GM18520 (cell line): ENCODE data around the gene NNMT.

Experiments
- ATAC-seq: cut with Tn5 transposase; IDR thresholded peaks from one replicate; pipeline ENCODE4 v1.9.1; 2021; ENCODE audit not compliant: unreplicated experiment

The NNMT gene

GRCh38 chr11:114282488-114282887 is 13.7 kb upstream of the NNMT start:
- ATAC-seq: no peak

DNA sequence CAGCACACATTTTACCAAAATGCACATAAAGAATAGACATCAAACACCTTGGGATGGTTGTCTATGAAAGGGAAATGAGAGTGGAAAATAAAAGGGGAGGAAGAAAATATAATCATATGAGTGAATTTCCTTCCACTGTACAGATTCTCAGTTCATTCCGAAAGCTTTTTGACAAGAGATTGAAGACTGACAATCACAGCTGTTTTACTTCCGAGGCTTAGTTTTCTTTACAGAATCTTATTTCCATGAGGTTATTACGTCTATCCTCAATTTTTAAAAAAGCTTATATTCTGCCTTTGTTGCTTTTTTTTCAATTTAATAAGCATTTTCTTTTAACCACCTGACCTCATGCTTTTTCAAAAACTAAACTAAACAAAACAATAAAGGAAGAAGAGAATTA is 12.8 kb upstream of the NNMT start:
- ATAC-seq: no peak

GRCh38 chr11:114284021-114284420 is 12.2 kb upstream of the NNMT start:
- no peak for ATAC-seq

- ATAC-seq: no peak
Observed at GRCh38 chr11:114284914-114285313, 11.3 kb upstream of the NNMT start.

DNA sequence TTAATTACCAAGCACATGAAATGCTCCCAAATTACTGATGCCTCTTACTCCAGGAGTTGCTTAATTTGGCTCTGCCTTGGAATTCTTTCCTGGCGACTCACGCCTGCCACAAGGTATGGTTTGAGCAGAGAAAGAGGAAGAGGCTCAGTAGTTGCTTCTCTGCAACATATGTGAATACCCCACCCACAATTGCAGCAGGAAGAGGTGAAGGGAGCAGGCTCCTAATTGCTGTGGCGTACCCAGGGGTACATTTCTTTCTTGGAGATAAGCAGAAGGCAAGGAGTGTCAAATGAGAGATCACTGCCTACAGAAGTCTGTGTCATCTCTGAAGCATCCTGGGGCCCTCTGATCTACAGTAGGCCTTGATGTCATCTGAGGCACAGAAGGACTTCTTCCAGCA is 10.6 kb upstream of the NNMT start:
- ATAC-seq: no peak

GRCh38 chr11:114286229-114286628 is 10.0 kb upstream of the NNMT start:
- no peak for ATAC-seq

DNA sequence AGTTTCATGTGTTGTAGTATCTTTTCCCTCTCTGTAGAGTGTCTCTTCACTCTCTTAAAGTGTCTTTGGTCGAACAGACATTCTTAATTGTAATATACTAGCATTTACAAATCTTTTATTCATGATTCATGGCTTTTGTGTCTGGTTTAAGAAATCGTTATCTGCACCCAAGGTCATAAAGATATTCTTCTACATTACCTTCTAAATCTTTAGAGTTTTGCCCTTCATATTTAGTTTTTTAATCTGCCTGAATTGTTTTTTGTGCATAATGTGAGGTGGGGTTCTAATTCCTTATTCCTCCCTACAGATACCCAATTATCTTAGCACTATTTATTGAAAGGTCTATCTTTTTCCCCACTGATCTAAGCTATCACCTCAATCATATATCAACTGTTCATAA is 9.0 kb upstream of the NNMT start:
- no peak for ATAC-seq

DNA sequence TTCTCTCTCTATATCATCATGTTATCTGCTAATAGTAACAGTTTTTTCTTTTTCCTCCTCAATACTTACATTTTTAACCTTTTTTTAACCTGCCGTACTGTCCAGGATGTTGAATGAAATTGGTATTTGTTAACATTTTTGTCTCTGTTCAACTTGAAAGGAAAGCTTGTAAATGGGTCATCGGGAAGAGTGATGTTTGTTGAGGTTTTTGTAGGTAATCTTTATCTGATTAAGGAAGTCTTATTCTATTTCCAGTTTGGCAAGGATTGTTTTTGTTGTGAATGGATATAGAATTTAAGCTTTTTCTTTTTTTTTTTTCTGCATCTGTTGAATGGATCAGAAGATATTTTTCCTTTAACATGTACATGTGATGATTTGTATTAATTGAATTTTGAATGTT is 8.1 kb upstream of the NNMT start:
- ATAC-seq: no peak

DNA sequence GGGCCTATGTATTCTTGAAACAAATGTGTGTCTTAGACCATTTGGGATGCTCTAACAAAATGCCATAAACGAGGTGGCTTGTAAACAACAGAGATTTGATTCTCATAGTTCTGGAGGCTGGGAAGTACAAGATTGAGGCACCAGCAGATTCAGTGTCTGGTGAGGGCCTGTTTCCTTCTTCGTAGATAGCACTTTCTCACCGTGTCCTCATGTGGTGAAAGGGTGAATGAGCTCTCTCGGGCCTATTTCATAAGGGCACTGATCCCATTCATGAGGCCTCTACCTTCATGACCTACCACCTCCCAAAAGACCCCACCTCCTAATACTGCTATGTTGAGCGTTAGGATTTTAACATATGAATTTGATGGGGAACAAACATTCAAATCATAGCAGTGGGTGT is 6.4 kb upstream of the NNMT start:
- no peak for ATAC-seq

DNA sequence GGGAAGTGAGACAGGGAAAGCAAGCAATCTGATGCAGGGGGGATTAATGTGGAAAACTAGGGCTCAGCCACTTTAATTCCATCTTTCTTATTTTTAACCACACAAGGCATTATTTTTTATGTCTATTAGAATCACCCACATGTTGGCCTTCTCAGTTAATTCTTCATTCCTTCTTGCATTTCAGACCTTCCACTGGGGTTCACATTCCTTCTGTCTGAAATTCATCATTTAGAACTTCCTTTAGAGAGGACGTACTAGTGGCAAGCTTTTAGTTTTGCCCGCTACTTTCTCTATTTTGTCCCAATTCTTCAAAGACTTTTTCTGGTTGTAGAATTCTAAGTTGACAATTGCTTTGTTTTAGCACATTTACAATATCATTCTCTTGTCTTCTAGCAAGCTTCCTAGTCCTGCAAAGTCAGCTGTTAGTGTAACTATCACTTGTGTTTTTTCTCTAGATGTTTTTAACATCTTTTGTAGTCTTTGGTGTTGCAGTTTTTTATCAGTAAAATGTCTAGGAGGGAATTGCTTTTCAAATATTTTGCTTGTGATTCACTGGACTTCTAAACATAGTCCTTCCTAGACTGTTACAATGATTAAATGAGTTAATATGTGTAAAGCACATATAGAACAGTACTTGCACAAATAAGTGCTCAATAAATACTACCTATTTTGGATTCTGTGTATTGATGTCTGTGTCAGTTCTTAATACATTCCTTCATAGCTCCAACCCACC is 5.5 kb upstream of the NNMT start:
- ATAC-seq: no peak

DNA sequence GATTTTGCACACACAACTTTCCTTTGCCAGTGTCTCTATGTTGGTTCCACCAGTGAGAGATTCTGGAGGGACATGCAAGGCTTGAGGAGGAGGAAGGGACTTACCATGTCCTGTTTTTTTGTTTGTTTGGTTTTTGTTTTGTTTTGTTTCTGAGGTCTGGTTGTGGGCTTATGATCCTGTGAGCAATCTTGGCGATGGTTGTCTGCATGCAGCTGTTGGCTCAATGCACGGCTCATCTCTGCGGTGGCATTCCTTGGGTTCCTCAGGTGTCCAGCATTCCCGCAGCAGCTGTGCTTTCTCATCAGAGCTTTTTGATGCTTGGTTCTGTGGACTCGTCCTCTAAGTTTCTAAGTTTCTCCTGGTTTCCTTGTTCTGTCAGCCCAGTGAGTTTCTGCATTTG is 4.8 kb upstream of the NNMT start:
- no peak for ATAC-seq

GRCh38 chr11:114291842-114292680 is 4.1 kb upstream of the NNMT start:
- ATAC-seq: no peak

- ATAC-seq: no peak
Observed at GRCh38 chr11:114293201-114293711, 2.9 kb upstream of the NNMT start.

GRCh38 chr11:114296605-114297372 is 590 bp downstream of the NNMT start:
- ATAC-seq: no peak

GRCh38 chr11:114297806-114298709 is 1.9 kb downstream of the NNMT start:
- no peak for ATAC-seq

- ATAC-seq: no peak
Observed at GRCh38 chr11:114298710-114299109, 2.5 kb downstream of the NNMT start.

GRCh38 chr11:114301088-114301487 is 4.9 kb downstream of the NNMT start:
- ATAC-seq: no peak

GRCh38 chr11:114301927-114302326 is 5.7 kb downstream of the NNMT start:
- ATAC-seq: no peak

- no peak for ATAC-seq
Observed at GRCh38 chr11:114302663-114303062, 6.5 kb downstream of the NNMT start.

GRCh38 chr11:114304065-114304464 is 7.9 kb downstream of the NNMT start:
- no peak for ATAC-seq
